ENCODE data around the gene C17orf113.

GRCh38 chr17:42018988-42019387, 31.4 kb downstream of the C17orf113 start:
- no peak for TF ChIP-seq EP300 (IDR thresholded peaks at IDR 0.05)
- TF ChIP-seq, protein P1, sequence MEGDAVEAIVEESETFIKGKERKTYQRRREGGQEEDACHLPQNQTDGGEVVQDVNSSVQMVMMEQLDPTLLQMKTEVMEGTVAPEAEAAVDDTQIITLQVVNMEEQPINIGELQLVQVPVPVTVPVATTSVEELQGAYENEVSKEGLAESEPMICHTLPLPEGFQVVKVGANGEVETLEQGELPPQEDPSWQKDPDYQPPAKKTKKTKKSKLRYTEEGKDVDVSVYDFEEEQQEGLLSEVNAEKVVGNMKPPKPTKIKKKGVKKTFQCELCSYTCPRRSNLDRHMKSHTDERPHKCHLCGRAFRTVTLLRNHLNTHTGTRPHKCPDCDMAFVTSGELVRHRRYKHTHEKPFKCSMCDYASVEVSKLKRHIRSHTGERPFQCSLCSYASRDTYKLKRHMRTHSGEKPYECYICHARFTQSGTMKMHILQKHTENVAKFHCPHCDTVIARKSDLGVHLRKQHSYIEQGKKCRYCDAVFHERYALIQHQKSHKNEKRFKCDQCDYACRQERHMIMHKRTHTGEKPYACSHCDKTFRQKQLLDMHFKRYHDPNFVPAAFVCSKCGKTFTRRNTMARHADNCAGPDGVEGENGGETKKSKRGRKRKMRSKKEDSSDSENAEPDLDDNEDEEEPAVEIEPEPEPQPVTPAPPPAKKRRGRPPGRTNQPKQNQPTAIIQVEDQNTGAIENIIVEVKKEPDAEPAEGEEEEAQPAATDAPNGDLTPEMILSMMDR (IDR thresholded peaks at IDR 0.05) = no peak
- TF ChIP-seq POLR2AphosphoS5 (IDR thresholded peaks at IDR 0.05) = no peak
- no peak for TF ChIP-seq POLR2A (IDR thresholded peaks at IDR 0.05)
